Measurements from ENCODE around the gene APLF.

Gene APLF

GRCh38 chr2:68448671-68449653 lies 18.4 kb upstream of the APLF start:
- H3K4me3 ChIP-seq (ENCODE audit: low read depth, low read length) = no peak overlapping the region
- DNase-seq (ENCODE audit: low read depth) = no peak
- TF ChIP-seq MAX (IDR thresholded peaks at IDR 0.05; ENCODE audit: low read depth, low read length) = no peak
- TF ChIP-seq MYC (IDR thresholded peaks at IDR 0.05; ENCODE audit: low read depth, low read length) = no peak
- TF ChIP-seq CTCF (IDR thresholded peaks at IDR 0.05; ENCODE audit: low read depth, low read length) = no peak
- no peak for TF ChIP-seq POLR2A (IDR thresholded peaks at IDR 0.05; ENCODE audit: extremely low read depth, insufficient read length)

- H3K4me3 ChIP-seq (ENCODE audit: low read depth, low read length) = no peak overlapping the region
- TF ChIP-seq CTCF (IDR thresholded peaks at IDR 0.05; ENCODE audit: low read depth, low read length) (no peak), POLR2A (IDR thresholded peaks at IDR 0.05; ENCODE audit: extremely low read depth, insufficient read length) (no peak), MAX (IDR thresholded peaks at IDR 0.05; ENCODE audit: low read depth, low read length) (no peak), MYC (IDR thresholded peaks at IDR 0.05; ENCODE audit: low read depth, low read length) (no peak)
- peak; percentile 28 for DNase-seq (ENCODE audit: low read depth)
Measured at GRCh38 chr2:68452158-68452900, 15.1 kb upstream of the APLF start.

GRCh38 chr2:68453761-68454360 lies 13.5 kb upstream of the APLF start:
- DNase-seq (ENCODE audit: low read depth) = no peak

GRCh38 chr2:68454719-68455118 lies 12.7 kb upstream of the APLF start:
- no peak for TF ChIP-seq MAX (IDR thresholded peaks at IDR 0.05; ENCODE audit: low read depth, low read length)
- no peak for TF ChIP-seq CTCF (IDR thresholded peaks at IDR 0.05; ENCODE audit: low read depth, low read length)
- no peak for TF ChIP-seq MYC (IDR thresholded peaks at IDR 0.05; ENCODE audit: low read depth, low read length)
- TF ChIP-seq POLR2A (IDR thresholded peaks at IDR 0.05; ENCODE audit: extremely low read depth, insufficient read length) = no peak
- no peak overlapping the region for H3K4me3 ChIP-seq (ENCODE audit: low read depth, low read length)
- no peak for DNase-seq (ENCODE audit: low read depth)

More at GRCh38 chr2:68453761-68454360, 13.5 kb upstream of the APLF start:
- no peak overlapping the region for H3K4me3 ChIP-seq (ENCODE audit: low read depth, low read length)
- TF ChIP-seq MAX (IDR thresholded peaks at IDR 0.05; ENCODE audit: low read depth, low read length) = no peak
- no peak for TF ChIP-seq POLR2A (IDR thresholded peaks at IDR 0.05; ENCODE audit: extremely low read depth, insufficient read length)
- no peak for TF ChIP-seq MYC (IDR thresholded peaks at IDR 0.05; ENCODE audit: low read depth, low read length)
- no peak for TF ChIP-seq CTCF (IDR thresholded peaks at IDR 0.05; ENCODE audit: low read depth, low read length)

- no peak for TF ChIP-seq MYC (IDR thresholded peaks at IDR 0.05; ENCODE audit: low read depth, low read length)
- TF ChIP-seq POLR2A (IDR thresholded peaks at IDR 0.05; ENCODE audit: extremely low read depth, insufficient read length) = no peak
- TF ChIP-seq CTCF (IDR thresholded peaks at IDR 0.05; ENCODE audit: low read depth, low read length) = no peak
- no peak for TF ChIP-seq MAX (IDR thresholded peaks at IDR 0.05; ENCODE audit: low read depth, low read length)
- DNase-seq (ENCODE audit: low read depth) = no peak
- no peak overlapping the region for H3K4me3 ChIP-seq (ENCODE audit: low read depth, low read length)
Measured at GRCh38 chr2:68456198-68456597, 11.2 kb upstream of the APLF start.
